Mucosa of stomach (tissue), 1 donor: Measurements from ENCODE around the gene TMCC1.
"Not testable (repeated sequence)": the region's sequence is repeated elsewhere in the genome, so short reads cannot be mapped to it uniquely, and the experiment has no call there.

Experiments used
- H3K27me3 ChIP-seq: one replicate; pipeline ENCODE4 v1.7.0; 2013; ENCODE audit warnings: mild to moderate bottlenecking, low read length; ENCODE audit not compliant: control insufficient read depth, insufficient read depth
- H3K36me3 ChIP-seq: one replicate; pipeline ENCODE4 v1.7.0; 2013; ENCODE audit warnings: low read length; ENCODE audit not compliant: control insufficient read depth, insufficient read depth
- H3K4me1 ChIP-seq: one replicate; pipeline ENCODE4 v1.7.0; 2013; ENCODE audit warnings: mild to moderate bottlenecking, low read length; ENCODE audit not compliant: control insufficient read depth, insufficient read depth
- H3K4me3 ChIP-seq: one replicate; pipeline ENCODE4 v1.7.0; 2013; ENCODE audit warnings: low read length
- H3K9ac ChIP-seq: one replicate; pipeline ENCODE4 v1.7.0; 2013; ENCODE audit warnings: mild to moderate bottlenecking, low read length, moderate library complexity
- H3K9me3 ChIP-seq: one replicate; pipeline ENCODE4 v1.7.0; 2013; ENCODE audit warnings: mild to moderate bottlenecking, low read length, moderate library complexity; ENCODE audit not compliant: control insufficient read depth
- donor health status: Pancreatic carcinoma.

TMCC1 gene

GRCh38 chr3:129686941-129687340 is 206.6 kb downstream of the TMCC1 start:
- H3K36me3 ChIP-seq = no peaks in the 10 kb centered on the region
- peaks cover 7% of the 10 kb centered on the region for H3K4me1 ChIP-seq
- H3K27me3 ChIP-seq = no peaks in the 10 kb centered on the region
- peak overlapping the region; percentile 1 for H3K9ac ChIP-seq
- no peak overlapping the region for H3K4me3 ChIP-seq
- no peaks in the 10 kb centered on the region for H3K9me3 ChIP-seq

DNA sequence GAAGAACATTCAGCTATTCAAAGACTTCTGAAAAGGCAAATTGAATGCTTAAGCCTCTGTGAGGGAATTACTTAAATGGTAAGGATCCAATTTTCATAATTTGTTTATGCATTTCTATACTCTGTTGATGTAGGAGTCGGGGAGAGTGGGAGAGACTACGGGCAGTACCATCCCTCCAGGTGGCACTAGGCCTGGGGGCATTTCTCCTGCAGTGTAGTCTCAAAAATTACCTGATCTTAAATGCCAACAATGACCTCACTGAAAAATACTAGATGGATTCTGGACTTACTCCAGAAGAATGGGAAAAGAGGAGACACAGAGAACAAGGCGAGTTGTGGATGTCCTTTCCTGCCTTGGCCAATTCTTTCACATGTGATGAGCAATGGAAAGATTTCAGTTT is 209.2 kb downstream of the TMCC1 start:
- Histone ChIP-seq H3K4me3 (no peak overlapping the region), H3K9ac (no peak overlapping the region), H3K36me3 (no peaks in the 10 kb centered on the region), H3K27me3 (no peaks in the 10 kb centered on the region), H3K4me1 (peaks cover 7% of the 10 kb centered on the region), H3K9me3 (no peaks in the 10 kb centered on the region)

DNA sequence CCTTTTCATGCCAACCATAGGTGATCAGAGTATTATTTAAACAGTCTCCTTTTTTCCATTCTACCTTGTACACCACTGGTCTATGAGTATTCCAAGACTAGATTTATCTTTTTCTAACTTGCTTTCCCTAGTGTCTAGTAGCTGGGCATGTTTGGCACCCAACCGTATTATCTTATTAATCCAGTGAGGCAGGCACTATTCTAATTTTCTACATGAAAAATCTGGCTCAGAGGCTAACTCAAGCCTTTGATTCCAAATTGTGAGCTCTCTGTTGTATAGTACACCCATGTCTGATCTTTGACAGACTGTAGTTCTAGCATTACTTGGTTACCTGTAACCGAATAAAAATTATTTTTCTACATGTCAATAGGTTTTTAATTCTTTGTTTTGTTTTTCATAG is 210.3 kb downstream of the TMCC1 start:
- Histone ChIP-seq H3K4me3 (no peak overlapping the region), H3K4me1 (peaks cover 2% of the 10 kb centered on the region), H3K27me3 (no peaks in the 10 kb centered on the region), H3K9ac (no peak overlapping the region), H3K36me3 (no peaks in the 10 kb centered on the region), H3K9me3 (no peaks in the 10 kb centered on the region)

DNA sequence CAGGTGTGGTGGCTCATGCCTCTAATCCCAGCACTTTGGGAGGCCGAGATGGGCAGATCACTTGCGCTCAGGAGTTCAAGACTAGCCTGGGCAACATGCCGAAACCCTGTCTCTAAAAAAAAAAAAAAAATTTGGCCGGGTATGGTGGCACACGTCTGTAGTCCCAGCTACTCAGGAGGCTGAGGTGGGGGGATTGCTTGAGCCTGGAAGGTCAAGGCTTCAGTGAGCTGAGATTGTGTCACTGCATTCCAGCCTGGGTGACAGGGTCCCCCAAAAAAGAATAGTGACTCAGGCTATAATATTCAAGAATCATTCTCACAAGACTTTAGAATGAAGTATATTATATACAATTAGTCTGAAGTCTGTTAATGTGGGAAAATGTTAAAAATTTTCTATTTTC is 216.5 kb downstream of the TMCC1 start:
- H3K4me3 ChIP-seq = no peak overlapping the region
- no peaks in the 10 kb centered on the region for H3K9me3 ChIP-seq
- H3K9ac ChIP-seq = no peak overlapping the region
- H3K36me3 ChIP-seq = no peaks in the 10 kb centered on the region
- H3K4me1 ChIP-seq = peaks cover 22% of the 10 kb centered on the region
- no peaks in the 10 kb centered on the region for H3K27me3 ChIP-seq

GRCh38 chr3:129674798-129675123 is 218.8 kb downstream of the TMCC1 start:
- not testable (repeated sequence) for H3K9me3 ChIP-seq, H3K27me3 ChIP-seq, H3K36me3 ChIP-seq, H3K9ac ChIP-seq, H3K4me3 ChIP-seq
- H3K4me1 ChIP-seq = peaks cover 22% of the 10 kb centered on the region

- Histone ChIP-seq H3K4me1 (peaks cover 22% of the 10 kb centered on the region), H3K4me3 (no peak overlapping the region), H3K27me3 (no peaks in the 10 kb centered on the region), H3K9ac (peak overlapping the region; percentile 14), H3K9me3 (no peaks in the 10 kb centered on the region), H3K36me3 (no peaks in the 10 kb centered on the region)
These were observed 219.4 kb downstream of the TMCC1 start for GRCh38 chr3:129673897-129674797.

DNA sequence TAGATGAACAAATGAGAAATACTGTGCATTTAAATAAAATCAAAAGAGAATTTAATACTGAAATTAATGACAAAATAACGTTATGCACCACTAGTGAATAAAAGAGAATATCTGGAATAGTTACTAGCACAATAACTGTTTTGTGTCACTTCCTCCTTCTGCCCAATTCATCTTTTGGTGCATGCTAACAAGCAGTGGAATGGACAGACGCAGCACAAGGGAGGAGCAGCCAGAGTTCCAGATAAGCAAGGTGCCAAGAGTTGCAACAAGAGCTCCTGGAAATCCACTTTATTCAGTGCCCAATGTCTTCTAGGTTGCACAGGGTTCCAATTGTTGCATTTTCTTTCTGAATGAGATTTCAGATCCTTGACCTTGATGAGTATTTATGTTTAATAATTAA is 220.5 kb downstream of the TMCC1 start:
- Histone ChIP-seq H3K9me3 (no peaks in the 10 kb centered on the region), H3K36me3 (no peaks in the 10 kb centered on the region), H3K4me1 (peaks cover 22% of the 10 kb centered on the region), H3K27me3 (no peaks in the 10 kb centered on the region), H3K9ac (no peak overlapping the region), H3K4me3 (no peak overlapping the region)

GRCh38 chr3:129672412-129672811 is 221.1 kb downstream of the TMCC1 start:
- Histone ChIP-seq H3K36me3 (no peaks in the 10 kb centered on the region), H3K4me3 (no peak overlapping the region), H3K27me3 (no peaks in the 10 kb centered on the region), H3K9me3 (no peaks in the 10 kb centered on the region), H3K4me1 (peaks cover 22% of the 10 kb centered on the region), H3K9ac (no peak overlapping the region)

- Histone ChIP-seq H3K4me1 (peaks cover 16% of the 10 kb centered on the region), H3K27me3 (no peaks in the 10 kb centered on the region), H3K4me3 (no peak overlapping the region), H3K9me3 (no peaks in the 10 kb centered on the region), H3K9ac (no peak overlapping the region), H3K36me3 (no peaks in the 10 kb centered on the region)
These were observed 228.3 kb downstream of the TMCC1 start for GRCh38 chr3:129665024-129665768.

DNA sequence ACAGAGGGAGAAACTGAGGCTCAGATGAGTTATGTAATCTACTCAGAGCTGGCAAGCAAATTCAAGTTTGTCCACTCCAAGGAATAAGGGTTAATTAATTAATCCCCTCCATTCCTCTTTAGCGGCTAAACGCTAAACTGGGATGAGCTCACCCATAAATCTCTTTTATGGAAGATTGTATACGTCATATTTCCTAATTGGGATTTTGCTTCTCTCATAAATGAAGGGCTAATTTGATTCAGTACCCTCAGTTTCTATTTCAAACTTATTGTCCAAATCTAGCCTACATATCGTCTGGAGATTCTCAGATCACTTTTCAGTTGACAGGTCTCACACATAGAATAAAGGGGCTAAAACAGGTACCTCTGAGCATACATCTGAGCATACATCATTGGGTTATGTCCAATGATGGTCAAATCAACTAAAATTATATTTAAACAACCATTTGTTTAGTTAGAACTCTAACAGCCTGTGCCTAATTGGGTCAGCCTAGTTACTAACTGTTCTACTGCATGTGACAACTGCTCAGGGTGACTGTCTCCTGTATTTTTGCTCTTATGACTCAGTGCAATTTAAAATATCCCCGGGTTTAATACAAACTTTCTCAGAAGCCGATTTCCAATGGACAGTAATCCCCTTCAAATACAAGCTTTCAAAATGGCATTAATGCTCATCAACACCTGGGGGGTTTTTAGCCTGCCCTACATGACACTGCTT is 229.4 kb downstream of the TMCC1 start:
- Histone ChIP-seq H3K9ac (no peak overlapping the region), H3K27me3 (no peaks in the 10 kb centered on the region), H3K4me1 (peaks cover 16% of the 10 kb centered on the region), H3K9me3 (no peaks in the 10 kb centered on the region), H3K36me3 (no peaks in the 10 kb centered on the region), H3K4me3 (no peak overlapping the region)

- H3K27me3 ChIP-seq = no peaks in the 10 kb centered on the region
- H3K4me3 ChIP-seq = no peak overlapping the region
- H3K4me1 ChIP-seq = peaks cover 20% of the 10 kb centered on the region
- H3K36me3 ChIP-seq = no peaks in the 10 kb centered on the region
- H3K9ac ChIP-seq = no peak overlapping the region
- no peaks in the 10 kb centered on the region for H3K9me3 ChIP-seq
These were observed 230.5 kb downstream of the TMCC1 start for GRCh38 chr3:129663045-129663446.

- no peaks in the 10 kb centered on the region for H3K9me3 ChIP-seq
- H3K4me1 ChIP-seq = peaks cover 25% of the 10 kb centered on the region
- H3K4me3 ChIP-seq = no peak overlapping the region
- no peaks in the 10 kb centered on the region for H3K27me3 ChIP-seq
- H3K9ac ChIP-seq = no peak overlapping the region
- no peaks in the 10 kb centered on the region for H3K36me3 ChIP-seq
These were observed 231.3 kb downstream of the TMCC1 start for GRCh38 chr3:129662191-129662608.
